Measurements from ENCODE around the gene CSTPP1. TPM values are rescaled to one million over a fixed set of nuclear protein-coding genes. Genes with fewer than 3 reads are reported as not detected.

CSTPP1 gene
- total RNA-seq, 1 donor from 2014 or later: 36.9 TPM

GRCh38 chr11:47148270-47148669 lies 211.7 kb downstream of the CSTPP1 start:
- Mint-ChIP-seq H3K36me3 (ENCODE audit: unreplicated experiment) (peaks cover 8% of the 10 kb centered on the region), H3K27ac (ENCODE audit: unreplicated experiment) (no peak overlapping the region), H3K9me3 (ENCODE audit: unreplicated experiment) (no peaks in the 10 kb centered on the region), H3K4me3 (ENCODE audit: unreplicated experiment) (no peak overlapping the region), H3K27me3 (ENCODE audit: unreplicated experiment) (no peaks in the 10 kb centered on the region), H3K4me1 (ENCODE audit: unreplicated experiment) (peaks cover 23% of the 10 kb centered on the region)
- no peak for TF ChIP-seq CTCF (IDR thresholded peaks at IDR 0.05)
- DNase-seq (ENCODE audit: extremely low spot score, unreplicated experiment): no peak

GRCh38 chr11:47148903-47149531 lies 212.5 kb downstream of the CSTPP1 start:
- Mint-ChIP-seq H3K27me3 (ENCODE audit: unreplicated experiment) (no peaks in the 10 kb centered on the region), H3K36me3 (ENCODE audit: unreplicated experiment) (peaks cover 8% of the 10 kb centered on the region), H3K4me3 (ENCODE audit: unreplicated experiment) (no peak overlapping the region), H3K27ac (ENCODE audit: unreplicated experiment) (no peak overlapping the region), H3K9me3 (ENCODE audit: unreplicated experiment) (no peaks in the 10 kb centered on the region), H3K4me1 (ENCODE audit: unreplicated experiment) (peaks cover 23% of the 10 kb centered on the region)
- no peak for DNase-seq (ENCODE audit: extremely low spot score, unreplicated experiment)
- no peak for TF ChIP-seq CTCF (IDR thresholded peaks at IDR 0.05)

- Mint-ChIP-seq H3K4me1 (ENCODE audit: unreplicated experiment) (peaks cover 23% of the 10 kb centered on the region), H3K4me3 (ENCODE audit: unreplicated experiment) (no peak overlapping the region)
Observed at GRCh38 chr11:47149782-47150181, 213.2 kb downstream of the CSTPP1 start.

GRCh38 chr11:47152126-47152952 lies 215.8 kb downstream of the CSTPP1 start:
- no peak for TF ChIP-seq CTCF (IDR thresholded peaks at IDR 0.05)
- no peak for DNase-seq (ENCODE audit: extremely low spot score, unreplicated experiment)
- no peaks in the 10 kb centered on the region for H3K27me3 Mint-ChIP-seq (ENCODE audit: unreplicated experiment)
- peaks cover 28% of the 10 kb centered on the region for H3K4me1 Mint-ChIP-seq (ENCODE audit: unreplicated experiment)
- peaks cover 12% of the 10 kb centered on the region for H3K36me3 Mint-ChIP-seq (ENCODE audit: unreplicated experiment)
- no peak overlapping the region for H3K4me3 Mint-ChIP-seq (ENCODE audit: unreplicated experiment)
- H3K9me3 Mint-ChIP-seq (ENCODE audit: unreplicated experiment): no peaks in the 10 kb centered on the region
- H3K27ac Mint-ChIP-seq (ENCODE audit: unreplicated experiment): no peak overlapping the region

More at GRCh38 chr11:47149782-47150181, 213.2 kb downstream of the CSTPP1 start:
- H3K27me3 Mint-ChIP-seq (ENCODE audit: unreplicated experiment): no peaks in the 10 kb centered on the region
- no peak overlapping the region for H3K27ac Mint-ChIP-seq (ENCODE audit: unreplicated experiment)
- no peak for TF ChIP-seq CTCF (IDR thresholded peaks at IDR 0.05)
- H3K9me3 Mint-ChIP-seq (ENCODE audit: unreplicated experiment): no peaks in the 10 kb centered on the region
- DNase-seq (ENCODE audit: extremely low spot score, unreplicated experiment): no peak
- peaks cover 8% of the 10 kb centered on the region for H3K36me3 Mint-ChIP-seq (ENCODE audit: unreplicated experiment)
